Activated gamma-delta T cell treated with Interleukin-2 at 50 U/mL for 16 hours (primary cell): ENCODE results near the gene LRRK1.

Experiments
- DNase-seq: peaks from one replicate; pipeline ENCODE4 v3.0.0-alpha.2; 2020

Gene LRRK1

GRCh38 chr15:101025501-101025885 is 106.3 kb downstream of the LRRK1 start:
- DNase-seq, result no peak

GRCh38 chr15:101025896-101026631 is 106.9 kb downstream of the LRRK1 start:
- DNase-seq, result no peak

- no peak for DNase-seq
Observed at GRCh38 chr15:101026656-101027272, 107.6 kb downstream of the LRRK1 start.

GRCh38 chr15:101027273-101027901 is 108.2 kb downstream of the LRRK1 start:
- DNase-seq, result no peak

- no peak for DNase-seq
Observed at GRCh38 chr15:101027920-101028319, 108.8 kb downstream of the LRRK1 start.

GRCh38 chr15:101028321-101028720 is 109.2 kb downstream of the LRRK1 start:
- DNase-seq, result no peak

GRCh38 chr15:101028772-101029438 is 109.7 kb downstream of the LRRK1 start:
- no peak for DNase-seq

GRCh38 chr15:101029971-101030661 is 111.0 kb downstream of the LRRK1 start:
- no peak for DNase-seq

GRCh38 chr15:101031213-101031612 is 112.1 kb downstream of the LRRK1 start:
- no peak for DNase-seq

- DNase-seq, result no peak
Observed at GRCh38 chr15:101033801-101034200, 114.6 kb downstream of the LRRK1 start.

GRCh38 chr15:101035611-101036010 is 116.5 kb downstream of the LRRK1 start:
- no peak for DNase-seq

- DNase-seq, result no peak
Observed at GRCh38 chr15:101036189-101036588, 117.0 kb downstream of the LRRK1 start.

GRCh38 chr15:101037090-101037830 is 118.1 kb downstream of the LRRK1 start:
- DNase-seq, result no peak

- DNase-seq, result no peak
Observed at GRCh38 chr15:101038327-101039003, 119.3 kb downstream of the LRRK1 start.

GRCh38 chr15:101039461-101039860 is 120.3 kb downstream of the LRRK1 start:
- DNase-seq, result no peak

GRCh38 chr15:101042320-101042719 is 123.2 kb downstream of the LRRK1 start:
- no peak for DNase-seq

GRCh38 chr15:101043011-101043410 is 123.9 kb downstream of the LRRK1 start:
- no peak for DNase-seq

- DNase-seq, result no peak
Observed at GRCh38 chr15:101043911-101044624, 124.9 kb downstream of the LRRK1 start.

- DNase-seq, result no peak
Observed at GRCh38 chr15:101044625-101045235, 125.6 kb downstream of the LRRK1 start.

GRCh38 chr15:101045236-101045646 is 126.1 kb downstream of the LRRK1 start:
- no peak for DNase-seq
